ENCODE measurements around the gene CHADL. TPM values are rescaled to one million over a fixed set of nuclear protein-coding genes. Genes with fewer than 3 reads are reported as not detected.

The CHADL gene
- total and polyA plus RNA-seq, 2 of the 4 experiments (the other 2 are of a cell fraction): 0.18 to 0.53 TPM

DNA sequence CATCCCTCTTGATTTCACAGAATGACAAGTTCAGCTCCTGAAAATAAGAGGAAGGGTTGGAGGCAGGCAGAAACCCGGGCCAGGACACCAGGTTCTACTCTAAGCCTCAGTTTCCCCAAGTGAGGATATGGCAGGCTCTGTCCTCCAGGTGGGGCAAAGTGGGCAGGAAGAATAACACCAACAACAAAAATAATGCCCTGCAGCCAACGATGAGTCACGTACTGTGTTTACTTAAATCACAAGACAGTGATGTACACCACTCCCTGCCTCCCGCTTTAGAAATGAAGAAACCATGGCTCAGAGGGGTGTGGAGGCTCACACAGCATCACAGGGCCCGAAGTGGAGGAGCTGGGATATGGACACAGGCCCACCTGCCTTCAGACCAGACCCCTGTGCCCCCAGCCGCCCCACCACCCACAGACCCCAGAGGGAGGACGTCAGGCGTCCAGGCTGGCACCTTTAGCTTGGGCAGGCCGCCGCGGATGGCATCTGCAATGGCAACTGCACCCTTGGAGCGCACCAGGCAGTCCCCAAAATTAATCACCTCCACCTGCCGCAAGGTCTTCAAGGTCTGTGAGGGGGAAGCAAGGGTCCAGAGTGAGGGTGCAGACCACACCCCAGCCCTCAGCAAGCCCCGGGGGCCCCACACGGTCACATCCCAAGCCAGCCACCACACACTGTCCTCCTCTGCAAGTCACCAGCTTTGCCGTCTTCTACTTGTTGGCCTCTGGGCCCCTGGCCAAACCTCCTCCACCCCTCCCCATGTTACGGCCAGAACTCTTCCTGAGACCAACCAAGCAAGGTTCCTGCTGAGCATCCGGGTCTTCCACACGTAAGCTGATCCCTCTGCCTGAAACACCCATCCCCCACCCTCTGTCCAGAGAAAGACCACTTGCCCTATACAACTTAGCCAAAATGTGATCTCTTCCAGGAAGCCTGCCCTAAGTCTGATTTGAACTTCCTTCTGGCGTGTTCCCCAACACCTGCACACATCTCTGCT lies 15.8 kb upstream of the CHADL start (continued):
- TF ChIP-seq MAFK (IDR thresholded peaks at IDR 0.05; ENCODE audit: low read depth, low read length) (no peak), RFX5 (IDR thresholded peaks at IDR 0.05; ENCODE audit: low read depth, low read length) (no peak), CHD1 (IDR thresholded peaks at IDR 0.05; ENCODE audit: low read depth, low read length) (no peak), MXI1 (IDR thresholded peaks at IDR 0.05; ENCODE audit: borderline replicate concordance, low read depth, low read length) (no peak)

DNA sequence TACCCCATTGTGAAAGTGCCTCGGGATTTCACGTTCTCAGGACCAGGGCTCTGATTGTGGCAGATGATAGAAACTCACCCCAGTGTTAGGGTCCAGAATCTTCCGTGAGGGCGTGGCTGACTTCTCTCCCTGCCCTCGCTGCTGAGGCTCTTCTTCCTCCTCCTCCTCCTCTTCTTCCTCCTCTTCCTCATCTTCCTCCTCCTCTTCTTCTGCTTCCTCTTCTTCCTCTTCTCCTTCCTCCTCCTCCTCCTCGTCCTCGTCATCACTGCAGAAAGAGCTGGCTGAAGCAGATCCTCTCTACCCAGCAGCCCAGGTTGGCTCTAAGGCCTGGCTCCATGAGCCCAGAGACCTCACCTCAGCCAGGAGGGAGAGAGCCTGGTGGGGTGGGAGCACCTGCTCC lies 13.5 kb upstream of the CHADL start:
- H2BK15ac ChIP-seq (ENCODE audit: low read depth, low read length): no peak overlapping the region
- ATAC-seq (ENCODE audit: low read depth) (no peak), DNase-seq (no peak)
- no peak overlapping the region for H4K91ac ChIP-seq (ENCODE audit: insufficient read depth, low read depth, low read length)
- no peak overlapping the region for H3K23ac ChIP-seq (ENCODE audit: low read depth, low read length)
- H3K27ac ChIP-seq (ENCODE audit: insufficient read depth, low read length): no peak overlapping the region
- H2AK9ac ChIP-seq (replicated peaks; ENCODE audit: low read depth, low read length, poor library complexity): no peak overlapping the region
- no peak overlapping the region for H3K9ac ChIP-seq (ENCODE audit: low read depth, low read length)
- CTCF ChIA-PET: no interaction called here
- H3K56ac ChIP-seq (ENCODE audit: extremely low read depth, insufficient read depth, low read length): no peak overlapping the region
- H3K14ac ChIP-seq (replicated peaks; ENCODE audit: low read depth, low read length): no peak overlapping the region
- no TSS peak for BruUV-seq (replicated peaks)
- peaks cover 14% of the 10 kb centered on the region for H3K4me1 ChIP-seq (ENCODE audit: control insufficient read depth, insufficient read depth, low read length)
- H3K27me3 ChIP-seq (ENCODE audit: control insufficient read depth, insufficient read depth, low read length): no peaks in the 10 kb centered on the region
- H3K36me3 ChIP-seq (ENCODE audit: control insufficient read depth, insufficient read depth, low read length): peaks cover 80% of the 10 kb centered on the region
- H3K4ac ChIP-seq (ENCODE audit: low read depth, low read length): no peak overlapping the region
- no peak overlapping the region for H2BK5ac ChIP-seq (ENCODE audit: low read depth, low read length, poor library complexity, severe bottlenecking)
- H4K20me1 ChIP-seq (ENCODE audit: insufficient read depth, low read length): peaks cover 17% of the 10 kb centered on the region
- in situ Hi-C loops (cut with MboI; ENCODE audit: low sequenced_read_pairs) (no loop called here), dilution Hi-C loops (cut with HindIII; ENCODE audit: low sequenced_read_pairs, unreplicated experiment) (no loop called here), intact Hi-C loops (cut with micrococcal nuclease) (no loop called here)
- no peak overlapping the region for H3K18ac ChIP-seq (ENCODE audit: low read depth, low read length)
- H3K79me1 ChIP-seq (ENCODE audit: low read depth in 1 of 2, low read length in 2 of 2): peaks cover 50 to 81% of the 10 kb centered on the region in 2 experiments
- H3K4me2 ChIP-seq (ENCODE audit: low read depth, low read length): no peak overlapping the region
- no peak overlapping the region for H4K5ac ChIP-seq (ENCODE audit: low read depth, low read length)
- H3K9me3 ChIP-seq (ENCODE audit: control insufficient read depth, insufficient read depth, low read length): no peaks in the 10 kb centered on the region
- no peak for TF ChIP-seq POLR2A (IDR thresholded peaks at IDR 0.05; ENCODE audit: low read depth, low read length)
- no peak for TF ChIP-seq NFE2L2 (IDR thresholded peaks at IDR 0.05; ENCODE audit: low read depth, low read length)
- TF ChIP-seq MAFK (IDR thresholded peaks at IDR 0.05; ENCODE audit: low read depth, low read length): no peak
- no peak for TF ChIP-seq SMC3 (IDR thresholded peaks at IDR 0.05; ENCODE audit: low read depth, low read length)
- no peak for TF ChIP-seq RFX5 (IDR thresholded peaks at IDR 0.05; ENCODE audit: low read depth, low read length)
- TF ChIP-seq MAZ (IDR thresholded peaks at IDR 0.05; ENCODE audit: borderline replicate concordance, low read depth, low read length): no peak
- no peak for TF ChIP-seq FOS (IDR thresholded peaks at IDR 0.05; ENCODE audit: low read depth, low read length)
- TF ChIP-seq, protein P1, sequence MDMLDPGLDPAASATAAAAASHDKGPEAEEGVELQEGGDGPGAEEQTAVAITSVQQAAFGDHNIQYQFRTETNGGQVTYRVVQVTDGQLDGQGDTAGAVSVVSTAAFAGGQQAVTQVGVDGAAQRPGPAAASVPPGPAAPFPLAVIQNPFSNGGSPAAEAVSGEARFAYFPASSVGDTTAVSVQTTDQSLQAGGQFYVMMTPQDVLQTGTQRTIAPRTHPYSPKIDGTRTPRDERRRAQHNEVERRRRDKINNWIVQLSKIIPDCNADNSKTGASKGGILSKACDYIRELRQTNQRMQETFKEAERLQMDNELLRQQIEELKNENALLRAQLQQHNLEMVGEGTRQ (IDR thresholded peaks at IDR 0.05; ENCODE audit: low read depth, low read length): no peak
- TF ChIP-seq, protein P2, sequence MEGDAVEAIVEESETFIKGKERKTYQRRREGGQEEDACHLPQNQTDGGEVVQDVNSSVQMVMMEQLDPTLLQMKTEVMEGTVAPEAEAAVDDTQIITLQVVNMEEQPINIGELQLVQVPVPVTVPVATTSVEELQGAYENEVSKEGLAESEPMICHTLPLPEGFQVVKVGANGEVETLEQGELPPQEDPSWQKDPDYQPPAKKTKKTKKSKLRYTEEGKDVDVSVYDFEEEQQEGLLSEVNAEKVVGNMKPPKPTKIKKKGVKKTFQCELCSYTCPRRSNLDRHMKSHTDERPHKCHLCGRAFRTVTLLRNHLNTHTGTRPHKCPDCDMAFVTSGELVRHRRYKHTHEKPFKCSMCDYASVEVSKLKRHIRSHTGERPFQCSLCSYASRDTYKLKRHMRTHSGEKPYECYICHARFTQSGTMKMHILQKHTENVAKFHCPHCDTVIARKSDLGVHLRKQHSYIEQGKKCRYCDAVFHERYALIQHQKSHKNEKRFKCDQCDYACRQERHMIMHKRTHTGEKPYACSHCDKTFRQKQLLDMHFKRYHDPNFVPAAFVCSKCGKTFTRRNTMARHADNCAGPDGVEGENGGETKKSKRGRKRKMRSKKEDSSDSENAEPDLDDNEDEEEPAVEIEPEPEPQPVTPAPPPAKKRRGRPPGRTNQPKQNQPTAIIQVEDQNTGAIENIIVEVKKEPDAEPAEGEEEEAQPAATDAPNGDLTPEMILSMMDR (conservative IDR thresholded peaks at IDR 0.05; ENCODE audit: low read depth, low read length): no peak
- no peak overlapping the region for H2AFZ ChIP-seq (replicated peaks; ENCODE audit: low read length, poor library complexity)
- peaks cover 17% of the 10 kb centered on the region for H3K9me1 ChIP-seq (ENCODE audit: insufficient read depth, low read length)
- no peak overlapping the region for H4K8ac ChIP-seq (ENCODE audit: low read depth in 2 of 2, low read length in 2 of 2)
- POLR2A ChIA-PET (ENCODE audit: unreplicated experiment): no interaction called here
- H2BK120ac ChIP-seq (ENCODE audit: low read depth, low read length): no peak overlapping the region
- no peak overlapping the region for H2BK20ac ChIP-seq (ENCODE audit: low read depth, low read length)
- H3K4me3 ChIP-seq (ENCODE audit: insufficient read depth, low read depth, low read length): no peak overlapping the region
- WGBS, 2 experiments (ENCODE audit: extremely low coverage in 2 of 2, insufficient read length in 1 of 2): 84% methylated on average over 2 of the region's 7 CpGs; no CpG with 5 or more reads in 1 of the 2 experiments
- H2AK5ac ChIP-seq (ENCODE audit: low read depth, low read length): no peak overlapping the region

Data from IMR-90 (cell line).